Liver (tissue), 3 donors: ENCODE results near the gene PRDM8.

ENCODE experiments used
- EGR1 ChIP-seq, 2 donors: IDR thresholded peaks; 2 replicates each; pipeline ENCODE4 v1.6.1; 2016 to 2018; ENCODE audit warnings: antibody characterized with exemption in 2 of 2, low read depth in 2 of 2
- FOXA2 ChIP-seq: IDR thresholded peaks from 2 replicates; pipeline ENCODE4 v1.6.1; 2016; ENCODE audit warnings: antibody characterized with exemption
- HNF4G ChIP-seq: IDR thresholded peaks from 2 replicates; pipeline ENCODE4 v1.6.1; 2016; ENCODE audit warnings: antibody characterized with exemption
- JUND ChIP-seq, 2 donors: IDR thresholded peaks; 2 replicates each; pipeline ENCODE4 v1.6.1; 2016; ENCODE audit warnings: antibody characterized with exemption in 2 of 2
- MAX ChIP-seq: IDR thresholded peaks from 2 replicates; pipeline ENCODE4 v1.6.1; 2016; ENCODE audit warnings: antibody characterized with exemption
- NR2F2 ChIP-seq: IDR thresholded peaks from 2 replicates; pipeline ENCODE4 v1.6.1; 2016; ENCODE audit warnings: antibody characterized with exemption
- RXRA ChIP-seq, 2 donors: IDR thresholded peaks; 2 replicates each; pipeline ENCODE4 v1.6.1; 2017 to 2018; ENCODE audit warnings: antibody characterized with exemption in 2 of 2, mild to moderate bottlenecking in 1 of 2
- SP1 ChIP-seq: IDR thresholded peaks from 2 replicates; pipeline ENCODE4 v1.6.1; 2018; ENCODE audit warnings: antibody characterized with exemption, mild to moderate bottlenecking
- TAF1 ChIP-seq: conservative IDR thresholded peaks from 2 replicates; pipeline ENCODE4 v1.6.1; 2016; ENCODE audit warnings: antibody characterized with exemption, mild to moderate bottlenecking
- YY1 ChIP-seq: IDR thresholded peaks from 2 replicates; pipeline ENCODE4 v1.6.1; 2016; ENCODE audit warnings: antibody characterized with exemption, mild to moderate bottlenecking
- TF ChIP-seq, protein P1 (sequence below): fragments of 150-350 bp; IDR thresholded peaks from 2 replicates; pipeline ENCODE4 v1.5.1; 2017; ENCODE audit warnings: improper control_type of control experiment, low read depth, low read length; ENCODE audit not compliant: missing input control
- TF ChIP-seq, protein P2 (sequence below): IDR thresholded peaks from 2 replicates; pipeline ENCODE4 v1.6.1; 2016; ENCODE audit warnings: antibody characterized with exemption, mild to moderate bottlenecking
- TF ChIP-seq, protein P3 (sequence below): IDR thresholded peaks from 2 replicates; pipeline ENCODE4 v1.6.1; 2016; ENCODE audit warnings: antibody characterized with exemption
- donor health status: healthy.
- donor health status: healthy.

DNA sequence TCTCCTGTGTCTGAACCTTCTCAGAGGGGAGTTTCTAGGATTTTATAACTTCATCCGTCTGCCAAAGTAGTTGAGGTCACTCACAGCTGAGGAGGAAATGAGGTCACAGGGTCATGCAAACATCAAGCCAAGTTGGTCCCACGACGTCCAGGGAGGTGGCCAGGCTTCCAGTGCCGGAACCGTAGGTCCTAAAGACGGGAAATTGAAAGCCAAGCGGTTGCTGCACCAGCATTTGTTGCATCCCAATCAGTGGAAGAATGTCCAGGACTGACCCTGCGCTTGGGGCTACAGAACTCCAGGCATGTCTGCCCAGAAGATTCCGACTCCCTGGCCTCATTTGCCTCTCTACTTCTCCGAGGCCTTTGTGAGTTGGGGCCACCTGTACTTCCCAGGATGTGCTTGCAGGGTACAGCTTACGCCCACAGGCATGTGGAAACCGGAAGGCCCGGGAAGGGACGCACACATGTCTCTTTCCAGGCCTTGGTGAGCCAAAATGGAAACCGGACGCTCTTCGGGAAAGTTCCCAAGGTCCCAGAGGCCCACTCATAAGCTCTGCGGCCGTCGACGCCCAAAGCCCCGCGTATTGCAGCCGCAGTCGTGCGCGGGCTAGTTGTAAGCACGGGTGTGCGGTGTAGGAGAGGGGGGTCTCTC, 9.3 kb downstream of the PRDM8 start:
- TF ChIP-seq, protein P1, sequence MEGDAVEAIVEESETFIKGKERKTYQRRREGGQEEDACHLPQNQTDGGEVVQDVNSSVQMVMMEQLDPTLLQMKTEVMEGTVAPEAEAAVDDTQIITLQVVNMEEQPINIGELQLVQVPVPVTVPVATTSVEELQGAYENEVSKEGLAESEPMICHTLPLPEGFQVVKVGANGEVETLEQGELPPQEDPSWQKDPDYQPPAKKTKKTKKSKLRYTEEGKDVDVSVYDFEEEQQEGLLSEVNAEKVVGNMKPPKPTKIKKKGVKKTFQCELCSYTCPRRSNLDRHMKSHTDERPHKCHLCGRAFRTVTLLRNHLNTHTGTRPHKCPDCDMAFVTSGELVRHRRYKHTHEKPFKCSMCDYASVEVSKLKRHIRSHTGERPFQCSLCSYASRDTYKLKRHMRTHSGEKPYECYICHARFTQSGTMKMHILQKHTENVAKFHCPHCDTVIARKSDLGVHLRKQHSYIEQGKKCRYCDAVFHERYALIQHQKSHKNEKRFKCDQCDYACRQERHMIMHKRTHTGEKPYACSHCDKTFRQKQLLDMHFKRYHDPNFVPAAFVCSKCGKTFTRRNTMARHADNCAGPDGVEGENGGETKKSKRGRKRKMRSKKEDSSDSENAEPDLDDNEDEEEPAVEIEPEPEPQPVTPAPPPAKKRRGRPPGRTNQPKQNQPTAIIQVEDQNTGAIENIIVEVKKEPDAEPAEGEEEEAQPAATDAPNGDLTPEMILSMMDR = no peak
- TF ChIP-seq EGR1 (IDR thresholded peaks at IDR 0.05; ENCODE audit: low read depth in 2 of 2) (no peak), RXRA (IDR thresholded peaks at IDR 0.05) (no peak), FOXA2 (no peak), JUND (IDR thresholded peaks at IDR 0.05) (no peak), SP1 (no peak), YY1 (no peak), NR2F2 (no peak), HNF4G (no peak), TAF1 (no peak), MAX (no peak)
- TF ChIP-seq, protein P2, sequence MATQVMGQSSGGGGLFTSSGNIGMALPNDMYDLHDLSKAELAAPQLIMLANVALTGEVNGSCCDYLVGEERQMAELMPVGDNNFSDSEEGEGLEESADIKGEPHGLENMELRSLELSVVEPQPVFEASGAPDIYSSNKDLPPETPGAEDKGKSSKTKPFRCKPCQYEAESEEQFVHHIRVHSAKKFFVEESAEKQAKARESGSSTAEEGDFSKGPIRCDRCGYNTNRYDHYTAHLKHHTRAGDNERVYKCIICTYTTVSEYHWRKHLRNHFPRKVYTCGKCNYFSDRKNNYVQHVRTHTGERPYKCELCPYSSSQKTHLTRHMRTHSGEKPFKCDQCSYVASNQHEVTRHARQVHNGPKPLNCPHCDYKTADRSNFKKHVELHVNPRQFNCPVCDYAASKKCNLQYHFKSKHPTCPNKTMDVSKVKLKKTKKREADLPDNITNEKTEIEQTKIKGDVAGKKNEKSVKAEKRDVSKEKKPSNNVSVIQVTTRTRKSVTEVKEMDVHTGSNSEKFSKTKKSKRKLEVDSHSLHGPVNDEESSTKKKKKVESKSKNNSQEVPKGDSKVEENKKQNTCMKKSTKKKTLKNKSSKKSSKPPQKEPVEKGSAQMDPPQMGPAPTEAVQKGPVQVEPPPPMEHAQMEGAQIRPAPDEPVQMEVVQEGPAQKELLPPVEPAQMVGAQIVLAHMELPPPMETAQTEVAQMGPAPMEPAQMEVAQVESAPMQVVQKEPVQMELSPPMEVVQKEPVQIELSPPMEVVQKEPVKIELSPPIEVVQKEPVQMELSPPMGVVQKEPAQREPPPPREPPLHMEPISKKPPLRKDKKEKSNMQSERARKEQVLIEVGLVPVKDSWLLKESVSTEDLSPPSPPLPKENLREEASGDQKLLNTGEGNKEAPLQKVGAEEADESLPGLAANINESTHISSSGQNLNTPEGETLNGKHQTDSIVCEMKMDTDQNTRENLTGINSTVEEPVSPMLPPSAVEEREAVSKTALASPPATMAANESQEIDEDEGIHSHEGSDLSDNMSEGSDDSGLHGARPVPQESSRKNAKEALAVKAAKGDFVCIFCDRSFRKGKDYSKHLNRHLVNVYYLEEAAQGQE = no peak
- TF ChIP-seq, protein P3, sequence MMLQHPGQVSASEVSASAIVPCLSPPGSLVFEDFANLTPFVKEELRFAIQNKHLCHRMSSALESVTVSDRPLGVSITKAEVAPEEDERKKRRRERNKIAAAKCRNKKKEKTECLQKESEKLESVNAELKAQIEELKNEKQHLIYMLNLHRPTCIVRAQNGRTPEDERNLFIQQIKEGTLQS = no peak
